HepG2 (cell line): Measurements from ENCODE around the gene OR2AJ1. TPM values are rescaled to one million over a fixed set of nuclear protein-coding genes. Genes with fewer than 3 reads are reported as not detected.

ENCODE experiments used
- ATAC-seq: fragments of 200-7000 bp; cut with Tn5 transposase; 3 replicates; pipeline ENCODE4 v1.9.1; 2020; ENCODE audit warnings: mild to moderate bottlenecking, moderate library complexity
- BruUV-seq: library from RNA; stranded (reverse); fragments of 400-500 nt; replicated peaks from 2 replicates; lab custom pipeline; 2021; lab: Mats Ljungman, UMichigan
- CTCF ChIA-PET: fragments of 300-600 bp; formaldehyde crosslinking; extraction: SDS; loops from one replicate; lab custom pipeline; 2021; ENCODE audit warnings: low total read pairs, inconsistent platforms, low intra/inter-chr PET ratio; lab: Yijun Ruan, JAX
- POLR2A ChIA-PET: fragments of 350-600 bp; sonication (Branson Sonifier 250); formaldehyde crosslinking; loops from one replicate; lab custom pipeline; 2020; ENCODE audit warnings: antibody characterized with exemption, inconsistent platforms; lab: Yijun Ruan, JAX
- DNase-seq: peaks from one replicate; pipeline ENCODE4 v3.0.0-alpha.2; 2015; ENCODE audit warnings: low spot score
- FAIRE-seq: peaks from 3 replicates; lab custom pipeline; 2011; peaks lifted over from hg19 to GRCh38; lab: Jason Lieb, UNC
- H2AFZ ChIP-seq: one replicate; pipeline ENCODE4 v1.6.1; 2011; ENCODE audit warnings: low read length, inconsistent platforms
- H3K27ac ChIP-seq: fragments of 300-600 bp; 3 replicates; pipeline ENCODE4 v1.8.0; 2011; ENCODE audit warnings: mixed run types, mild to moderate bottlenecking, mixed read lengths, low read length, inconsistent platforms; ENCODE audit not compliant: insufficient read depth; ENCODE audit errors: extremely low read length
- H3K27me3 ChIP-seq, 2 experiments: fragments of 200-600 bp in 1 of 2; 2 replicates in 1 of 2; 3 replicates in 1 of 2; pipeline versions ENCODE4 v1.6.0 to v1.8.0; 2011; ENCODE audit warnings: low read length in 2 of 2, mild to moderate bottlenecking in 2 of 2, moderate library complexity in 2 of 2, inconsistent platforms in 1 of 2; ENCODE audit not compliant: insufficient read depth in 2 of 2, control insufficient read depth in 1 of 2
- H3K36me3 ChIP-seq, 2 experiments: fragments of 200-600 bp in 1 of 2; replicated peaks in 1 of 2; 2 replicates in 1 of 2; 3 replicates in 1 of 2; pipeline versions ENCODE4 v1.5.1 to v1.8.0; 2011; ENCODE audit warnings: low read length in 2 of 2, inconsistent platforms in 1 of 2; ENCODE audit not compliant: insufficient read depth in 2 of 2, control insufficient read depth in 1 of 2
- H3K4me1 ChIP-seq: 2 replicates; pipeline ENCODE4 v1.5.1; 2012; ENCODE audit warnings: low read length, inconsistent platforms; ENCODE audit not compliant: insufficient read depth
- H3K4me2 ChIP-seq: 2 replicates; pipeline ENCODE4 v1.6.0; 2011; ENCODE audit warnings: low read depth, low read length, inconsistent platforms
- H3K4me3 ChIP-seq, 3 experiments: fragments of 200-600 bp in 1 of 3; sonication (generic), shearing (Covaris generic) in 1 of 3; replicated peaks in 1 of 3; 2 replicates each; pipeline ENCODE4 v1.5.1; 2011 to 2016; ENCODE audit warnings: low read length in 3 of 3, inconsistent platforms in 2 of 3, low read depth in 2 of 3, mild to moderate bottlenecking in 2 of 3, control low read depth in 1 of 3, mixed read lengths in 1 of 3; ENCODE audit not compliant: insufficient read depth in 1 of 3
- H3K79me2 ChIP-seq: one replicate; pipeline ENCODE4 v1.6.1; 2011; ENCODE audit warnings: low read length, inconsistent platforms; ENCODE audit not compliant: insufficient read depth
- H3K9ac ChIP-seq: 2 replicates; pipeline ENCODE4 v1.6.0; 2011; ENCODE audit warnings: mild to moderate bottlenecking, low read depth, low read length, inconsistent platforms; ENCODE audit not compliant: insufficient read depth
- H3K9me3 ChIP-seq: 2 replicates; pipeline ENCODE4 v1.5.1; 2012; ENCODE audit warnings: mild to moderate bottlenecking, low read length
- H4K20me1 ChIP-seq: 2 replicates; pipeline ENCODE4 v1.6.0; 2011; ENCODE audit warnings: inconsistent platforms, mild to moderate bottlenecking, low read length, moderate library complexity; ENCODE audit not compliant: insufficient read depth
- ATF4 ChIP-seq, 2 experiments: fragments of 450-650 bp in 1 of 2; sonication (generic) in 1 of 2; formaldehyde crosslinking; IDR thresholded peaks; 2 replicates each; pipeline versions ENCODE4 v1.5.0 to v1.8.0; 2020 to 2022; ENCODE audit warnings: mild to moderate bottlenecking in 1 of 2, missing genetic modification reagents in 1 of 2
- CENPT ChIP-seq: sonication (generic); formaldehyde crosslinking; IDR thresholded peaks from 2 replicates; pipeline ENCODE4 v1.8.0; 2022; ENCODE audit warnings: low read depth, mild to moderate bottlenecking, moderate library complexity, missing genetic modification reagents
- HDAC1 ChIP-seq: sonication (generic); formaldehyde crosslinking; IDR thresholded peaks from 2 replicates; pipeline ENCODE4 v1.5.1; 2020; ENCODE audit warnings: mild to moderate bottlenecking, missing genetic modification reagents
- HDAC2 ChIP-seq: sonication (generic); formaldehyde crosslinking; IDR thresholded peaks from 2 replicates; pipeline ENCODE4 v1.4.0; 2020; ENCODE audit warnings: missing genetic modification reagents
- KDM5A ChIP-seq: fragments of 200-600 bp; sonication (generic); IDR thresholded peaks from 2 replicates; pipeline ENCODE4 v1.7.0; 2018; ENCODE audit warnings: antibody characterized with exemption, mild to moderate bottlenecking, low read length, borderline replicate concordance
- SSRP1 ChIP-seq: IDR thresholded peaks from 2 replicates; pipeline ENCODE4 v1.6.1; 2016; ENCODE audit warnings: control low read depth
- ZNF138 ChIP-seq: sonication (generic); formaldehyde crosslinking; IDR thresholded peaks from 2 replicates; pipeline ENCODE4 v1.5.0; 2020; ENCODE audit warnings: mild to moderate bottlenecking, low read depth, missing genetic modification reagents
- ZNF44 ChIP-seq: sonication (generic); formaldehyde crosslinking; IDR thresholded peaks from 2 replicates; pipeline ENCODE4 v1.5.1; 2020; ENCODE audit warnings: mild to moderate bottlenecking, missing genetic modification reagents
- ZNF468 ChIP-seq: sonication (generic); formaldehyde crosslinking; IDR thresholded peaks from 2 replicates; pipeline ENCODE4 v1.8.0; 2022; ENCODE audit warnings: mild to moderate bottlenecking, moderate library complexity, missing genetic modification reagents
- ZNF607 ChIP-seq: sonication (generic); formaldehyde crosslinking; IDR thresholded peaks from 2 replicates; pipeline ENCODE4 v1.5.1; 2020; ENCODE audit warnings: missing genetic modification reagents, mild to moderate bottlenecking, borderline replicate concordance
- ZNF674 ChIP-seq: sonication (generic); formaldehyde crosslinking; IDR thresholded peaks from 2 replicates; pipeline ENCODE4 v1.5.0; 2020; ENCODE audit warnings: low read depth, mild to moderate bottlenecking, missing genetic modification reagents
- ZNF709 ChIP-seq: sonication (generic); formaldehyde crosslinking; IDR thresholded peaks from 2 replicates; pipeline ENCODE4 v1.5.0; 2020; ENCODE audit warnings: mild to moderate bottlenecking, missing genetic modification reagents
- ZNF749 ChIP-seq: sonication (generic); formaldehyde crosslinking; IDR thresholded peaks from 2 replicates; pipeline ENCODE4 v1.8.0; 2022; ENCODE audit warnings: mild to moderate bottlenecking, missing genetic modification reagents, moderate library complexity, borderline replicate concordance
- ZSCAN21 ChIP-seq: sonication (generic); formaldehyde crosslinking; IDR thresholded peaks from 2 replicates; pipeline ENCODE4 v1.8.0; 2022; ENCODE audit warnings: mild to moderate bottlenecking, missing genetic modification reagents, moderate library complexity, borderline replicate concordance
- WGBS: methylation state at CpG from one replicate; pipeline ENCODE4 v1.1.6; 2017; ENCODE audit warnings: low lambda C conversion rate; 5-methylcytosine and 5-hydroxymethylcytosine counted together
- in situ Hi-C: cut with HindIII; loops from 2 replicates; pipeline ENCODE4 v1.10.0; 2017; ENCODE audit warnings: low pct_unique_long_range_greater_than_20kb; ENCODE audit not compliant: extremely low pct_ligation_motif_present
- intact Hi-C: fragments of 100-400 bp; cut with micrococcal nuclease; formaldehyde crosslinking; loops from one replicate; pipeline ENCODE4 v1.10.0; 2022; ENCODE audit not compliant: unreplicated experiment
- polyA plus RNA-seq, 8 experiments: library from polyadenylated mRNA; depleted of rRNA in 3 of 8; stranded (reverse) in 7 of 8; unstranded in 1 of 8; fragments of >200 nt; fragmentation: Illumina TruSeq in 4 of 8; extraction: Trizol in 4 of 8; gene quantifications; 2 replicates each; pipeline versions ENCODE4 v1.2.1 to v1.2.3, GENCODE V29; 2011 to 2016; ENCODE audit warnings: low read depth in 4 of 8, missing spikeins in 1 of 8, mixed read lengths in 1 of 8; ENCODE audit not compliant: insufficient read depth in 1 of 8
- total RNA-seq, 5 experiments: library from RNA; depleted of rRNA; stranded (reverse); fragments of >200 nt; fragmentation: Illumina TruSeq; extraction: Trizol; gene quantifications; 2 replicates each; pipeline ENCODE4 v1.2.3, GENCODE V29; 2016; ENCODE audit warnings: low read depth in 1 of 5
- TF ChIP-seq, protein P1 (sequence below): sonication (generic); formaldehyde crosslinking; IDR thresholded peaks from 2 replicates; pipeline ENCODE4 v1.5.1; 2020; ENCODE audit warnings: mild to moderate bottlenecking, missing genetic modification reagents, borderline replicate concordance

The OR2AJ1 gene
- total and polyA plus RNA-seq, 2 of the 13 experiments (the other 11 are each of a cell fraction or from before 2014, with no cell fraction given), result not detected

DNA sequence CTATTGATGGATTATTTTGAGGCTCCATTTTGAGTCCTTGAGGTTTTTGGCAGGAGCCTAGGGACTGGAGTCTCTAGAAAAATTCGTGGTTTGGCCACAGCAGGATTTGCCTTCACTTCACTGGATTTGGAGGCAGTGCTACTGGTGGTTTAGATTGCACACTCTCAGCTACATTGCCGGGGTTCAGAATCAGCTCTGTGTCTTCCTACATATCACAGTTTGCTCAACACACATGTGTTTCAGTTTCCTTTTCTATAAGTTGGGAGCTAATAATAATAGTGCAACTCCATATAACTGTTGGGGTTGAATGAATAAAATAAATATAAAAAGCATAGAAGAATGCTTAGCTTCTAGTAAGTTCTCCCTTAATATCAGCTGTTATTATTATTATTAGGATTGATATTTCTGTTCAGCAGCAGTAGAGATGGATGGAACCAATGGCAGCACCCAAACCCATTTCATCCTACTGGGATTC is 29.5 kb upstream of the OR2AJ1 start, which contains the start of gene OR2W3 (continued):
- TF ChIP-seq, protein P1, sequence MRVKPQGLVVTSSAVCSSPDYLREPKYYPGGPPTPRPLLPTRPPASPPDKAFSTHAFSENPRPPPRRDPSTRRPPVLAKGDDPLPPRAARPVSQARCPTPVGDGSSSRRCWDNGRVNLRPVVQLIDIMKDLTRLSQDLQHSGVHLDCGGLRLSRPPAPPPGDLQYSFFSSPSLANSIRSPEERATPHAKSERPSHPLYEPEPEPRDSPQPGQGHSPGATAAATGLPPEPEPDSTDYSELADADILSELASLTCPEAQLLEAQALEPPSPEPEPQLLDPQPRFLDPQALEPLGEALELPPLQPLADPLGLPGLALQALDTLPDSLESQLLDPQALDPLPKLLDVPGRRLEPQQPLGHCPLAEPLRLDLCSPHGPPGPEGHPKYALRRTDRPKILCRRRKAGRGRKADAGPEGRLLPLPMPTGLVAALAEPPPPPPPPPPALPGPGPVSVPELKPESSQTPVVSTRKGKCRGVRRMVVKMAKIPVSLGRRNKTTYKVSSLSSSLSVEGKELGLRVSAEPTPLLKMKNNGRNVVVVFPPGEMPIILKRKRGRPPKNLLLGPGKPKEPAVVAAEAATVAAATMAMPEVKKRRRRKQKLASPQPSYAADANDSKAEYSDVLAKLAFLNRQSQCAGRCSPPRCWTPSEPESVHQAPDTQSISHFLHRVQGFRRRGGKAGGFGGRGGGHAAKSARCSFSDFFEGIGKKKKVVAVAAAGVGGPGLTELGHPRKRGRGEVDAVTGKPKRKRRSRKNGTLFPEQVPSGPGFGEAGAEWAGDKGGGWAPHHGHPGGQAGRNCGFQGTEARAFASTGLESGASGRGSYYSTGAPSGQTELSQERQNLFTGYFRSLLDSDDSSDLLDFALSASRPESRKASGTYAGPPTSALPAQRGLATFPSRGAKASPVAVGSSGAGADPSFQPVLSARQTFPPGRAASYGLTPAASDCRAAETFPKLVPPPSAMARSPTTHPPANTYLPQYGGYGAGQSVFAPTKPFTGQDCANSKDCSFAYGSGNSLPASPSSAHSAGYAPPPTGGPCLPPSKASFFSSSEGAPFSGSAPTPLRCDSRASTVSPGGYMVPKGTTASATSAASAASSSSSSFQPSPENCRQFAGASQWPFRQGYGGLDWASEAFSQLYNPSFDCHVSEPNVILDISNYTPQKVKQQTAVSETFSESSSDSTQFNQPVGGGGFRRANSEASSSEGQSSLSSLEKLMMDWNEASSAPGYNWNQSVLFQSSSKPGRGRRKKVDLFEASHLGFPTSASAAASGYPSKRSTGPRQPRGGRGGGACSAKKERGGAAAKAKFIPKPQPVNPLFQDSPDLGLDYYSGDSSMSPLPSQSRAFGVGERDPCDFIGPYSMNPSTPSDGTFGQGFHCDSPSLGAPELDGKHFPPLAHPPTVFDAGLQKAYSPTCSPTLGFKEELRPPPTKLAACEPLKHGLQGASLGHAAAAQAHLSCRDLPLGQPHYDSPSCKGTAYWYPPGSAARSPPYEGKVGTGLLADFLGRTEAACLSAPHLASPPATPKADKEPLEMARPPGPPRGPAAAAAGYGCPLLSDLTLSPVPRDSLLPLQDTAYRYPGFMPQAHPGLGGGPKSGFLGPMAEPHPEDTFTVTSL (CRISPR knock-in tag), result no peak
- no peak for TF ChIP-seq SSRP1 (CRISPR knock-in tag)
- TF ChIP-seq ZNF709, result no peak
- TF ChIP-seq HDAC1, result no peak
- no peak for TF ChIP-seq ZNF749 (CRISPR knock-in tag)

DNA sequence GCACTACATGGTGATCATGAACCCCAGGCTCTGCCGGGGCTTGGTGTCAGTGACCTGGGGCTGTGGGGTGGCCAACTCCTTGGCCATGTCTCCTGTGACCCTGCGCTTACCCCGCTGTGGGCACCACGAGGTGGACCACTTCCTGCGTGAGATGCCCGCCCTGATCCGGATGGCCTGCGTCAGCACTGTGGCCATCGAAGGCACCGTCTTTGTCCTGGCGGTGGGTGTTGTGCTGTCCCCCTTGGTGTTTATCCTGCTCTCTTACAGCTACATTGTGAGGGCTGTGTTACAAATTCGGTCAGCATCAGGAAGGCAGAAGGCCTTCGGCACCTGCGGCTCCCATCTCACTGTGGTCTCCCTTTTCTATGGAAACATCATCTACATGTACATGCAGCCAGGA is 28.7 kb upstream of the OR2AJ1 start:
- H3K9ac ChIP-seq, result no peak overlapping the region
- TF ChIP-seq KDM5A, result no peak
- TF ChIP-seq CENPT, result no peak
- no peak for TF ChIP-seq ZNF468
- TF ChIP-seq HDAC2 (CRISPR knock-in tag), result no peak
- TF ChIP-seq ZSCAN21 (CRISPR knock-in tag), result no peak
- no peak for TF ChIP-seq ZNF44
- no peak for TF ChIP-seq ZNF138
- TF ChIP-seq ZNF674, result no peak
- TF ChIP-seq ATF4 (CRISPR knock-in tag; IDR thresholded peaks at IDR 0.05), result no peak
- TF ChIP-seq ZNF607 (CRISPR knock-in tag), result no peak

More for the DNA sequence above, 28.7 kb upstream of the OR2AJ1 start:
- CTCF ChIA-PET, result no interaction called here
- H3K27me3 ChIP-seq, result no peaks in the 10 kb centered on the region
- H4K20me1 ChIP-seq, result no peaks in the 10 kb centered on the region
- no peak overlapping the region for H3K27ac ChIP-seq
- no peaks in the 10 kb centered on the region for H3K79me2 ChIP-seq
- intact Hi-C loops (no loop called here), in situ Hi-C loops (no loop called here)
- DNase-seq (no peak), ATAC-seq (no peak), FAIRE-seq (no peak)
- H2AFZ ChIP-seq, result no peak overlapping the region
- H3K36me3 ChIP-seq, result no peaks in the 10 kb centered on the region
- WGBS, result 48% methylated on average over 13 of the region's 14 CpGs
- no TSS peak for BruUV-seq
- no peaks in the 10 kb centered on the region for H3K4me1 ChIP-seq
- no peak overlapping the region for H3K4me3 ChIP-seq
- H3K4me2 ChIP-seq, result no peak overlapping the region
- H3K9me3 ChIP-seq, result no peaks in the 10 kb centered on the region; the same call in 1 of the 2 replicates
- POLR2A ChIA-PET, result no interaction called here
